Activated B cell treated with CpG ODN at 0.5 μM for 24 hours (primary cell): ENCODE measurements around the gene CRNN. TPM values are rescaled to one million over a fixed set of nuclear protein-coding genes. Genes with fewer than 3 reads are reported as not detected.

ENCODE experiments used
- ATAC-seq: fragments of 200-7000 bp; cut with Tn5 transposase; one replicate; pipeline ENCODE4 v1.10.0; 2021; ENCODE audit warnings: low read depth, mild to moderate bottlenecking, moderate library complexity
- CTCF ChIA-PET: fragments of 350-600 bp; sonication (Branson Sonifier 250); formaldehyde crosslinking; loops from one replicate; lab custom pipeline; 2021; ENCODE audit warnings: antibody characterized with exemption; lab: Charles Lee
- POLR2A ChIA-PET: fragments of 350-600 bp; sonication (Branson Sonifier 250); formaldehyde crosslinking; loops from one replicate; lab custom pipeline; 2021; ENCODE audit warnings: antibody characterized with exemption; lab: Charles Lee
- DNase-seq: peaks from one replicate; pipeline ENCODE4 v3.0.0; 2022
- H3K27ac Mint-ChIP-seq: one replicate; pipeline ENCODE4 v1.8.0; 2020; ENCODE audit warnings: mixed read lengths
- H3K27me3 Mint-ChIP-seq: one replicate; pipeline ENCODE4 v1.8.0; 2021; ENCODE audit warnings: mixed read lengths
- H3K36me3 Mint-ChIP-seq: one replicate; pipeline ENCODE4 v1.8.0; 2021; ENCODE audit warnings: low read depth, mixed read lengths
- H3K4me1 Mint-ChIP-seq: one replicate; pipeline ENCODE4 v1.8.0; 2021; ENCODE audit warnings: mixed read lengths
- H3K4me3 Mint-ChIP-seq: one replicate; pipeline ENCODE4 v1.8.0; 2020; ENCODE audit warnings: mild to moderate bottlenecking, mixed read lengths
- H3K9me3 Mint-ChIP-seq: one replicate; pipeline ENCODE4 v1.8.0; 2020; ENCODE audit warnings: mixed read lengths
- intact Hi-C: fragments of 100-400 bp; cut with micrococcal nuclease; formaldehyde crosslinking; loops from one replicate; pipeline ENCODE4 v1.15.1; 2024
- total RNA-seq: library from RNA; stranded (reverse); gene quantifications from 2 replicates; pipeline ENCODE4 v1.2.3, GENCODE V29; 2022
- TF ChIP-seq, protein P1 (sequence below): fragments of 200-600 bp; IDR thresholded peaks from one replicate; pipeline ENCODE4 v1.8.0; 2022; ENCODE audit warnings: antibody characterized with exemption, mild to moderate bottlenecking

The CRNN gene
- total RNA-seq, 1 donor from 2014 or later, result not detected

DNA sequence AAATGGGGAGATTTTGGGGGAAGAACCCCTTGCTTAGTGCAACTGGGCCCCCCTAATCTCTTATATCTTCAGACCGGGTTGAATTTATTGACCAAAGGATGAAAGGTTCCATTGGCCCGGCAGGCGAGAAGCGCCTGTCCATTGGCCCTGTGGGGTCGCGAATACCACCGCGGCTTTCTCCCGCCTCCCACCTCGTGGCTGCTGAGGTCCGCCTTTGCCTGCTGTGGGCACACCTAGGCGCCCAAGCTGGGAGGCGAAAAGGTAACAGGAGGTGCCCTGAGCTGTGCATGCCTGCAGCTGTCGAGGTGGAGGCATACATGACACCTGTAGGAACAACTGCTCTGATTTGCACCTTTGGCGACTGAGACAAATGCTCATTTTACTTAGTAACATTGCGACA, 33.1 kb downstream of the CRNN start:
- Mint-ChIP-seq H3K4me1 (no peaks in the 10 kb centered on the region), H3K27ac (no peak overlapping the region), H3K4me3 (no peak overlapping the region), H3K36me3 (no peaks in the 10 kb centered on the region), H3K27me3 (peaks cover 9% of the 10 kb centered on the region), H3K9me3 (no peaks in the 10 kb centered on the region)
- POLR2A ChIA-PET, result no interaction called here
- intact Hi-C loops, result no loop called here
- TF ChIP-seq, protein P1, sequence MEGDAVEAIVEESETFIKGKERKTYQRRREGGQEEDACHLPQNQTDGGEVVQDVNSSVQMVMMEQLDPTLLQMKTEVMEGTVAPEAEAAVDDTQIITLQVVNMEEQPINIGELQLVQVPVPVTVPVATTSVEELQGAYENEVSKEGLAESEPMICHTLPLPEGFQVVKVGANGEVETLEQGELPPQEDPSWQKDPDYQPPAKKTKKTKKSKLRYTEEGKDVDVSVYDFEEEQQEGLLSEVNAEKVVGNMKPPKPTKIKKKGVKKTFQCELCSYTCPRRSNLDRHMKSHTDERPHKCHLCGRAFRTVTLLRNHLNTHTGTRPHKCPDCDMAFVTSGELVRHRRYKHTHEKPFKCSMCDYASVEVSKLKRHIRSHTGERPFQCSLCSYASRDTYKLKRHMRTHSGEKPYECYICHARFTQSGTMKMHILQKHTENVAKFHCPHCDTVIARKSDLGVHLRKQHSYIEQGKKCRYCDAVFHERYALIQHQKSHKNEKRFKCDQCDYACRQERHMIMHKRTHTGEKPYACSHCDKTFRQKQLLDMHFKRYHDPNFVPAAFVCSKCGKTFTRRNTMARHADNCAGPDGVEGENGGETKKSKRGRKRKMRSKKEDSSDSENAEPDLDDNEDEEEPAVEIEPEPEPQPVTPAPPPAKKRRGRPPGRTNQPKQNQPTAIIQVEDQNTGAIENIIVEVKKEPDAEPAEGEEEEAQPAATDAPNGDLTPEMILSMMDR, result no peak
- ATAC-seq (no peak), DNase-seq (no peak)
- CTCF ChIA-PET, result no interaction called here

DNA sequence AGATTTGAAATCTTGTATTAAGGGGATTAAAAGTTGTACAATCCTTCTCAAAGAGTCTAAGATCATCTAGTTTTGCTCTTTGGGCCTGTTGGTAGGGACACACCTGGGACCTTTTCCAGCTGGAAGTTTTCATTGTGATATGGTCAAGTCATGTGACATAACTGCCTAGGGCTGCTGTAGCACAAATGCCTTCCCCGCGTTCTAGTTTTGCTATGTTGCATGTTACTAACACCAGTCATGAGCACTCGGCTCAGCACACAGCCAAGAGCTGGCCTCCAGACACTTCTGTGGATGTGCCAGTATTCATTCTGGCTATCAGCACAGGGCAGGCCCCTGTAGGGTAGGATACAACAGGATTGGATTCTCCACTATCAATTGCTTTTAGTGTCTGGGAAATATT, 39.6 kb downstream of the CRNN start:
- Mint-ChIP-seq H3K9me3 (peaks cover 5% of the 10 kb centered on the region), H3K4me1 (no peaks in the 10 kb centered on the region), H3K4me3 (no peak overlapping the region), H3K27me3 (peaks cover 2% of the 10 kb centered on the region), H3K27ac (no peak overlapping the region), H3K36me3 (no peaks in the 10 kb centered on the region)
- ChIA-PET POLR2A (no interaction called here), CTCF (interaction anchor here (1.0 kb wide), 1 partner anchor 9 kb away, joined by 3 read pairs; no protein-coding TSS in a partner anchor)
- intact Hi-C loops, result no loop called here
- DNase-seq, result no peak
- ATAC-seq, result no peak
- TF ChIP-seq, protein P1, result no peak

DNA sequence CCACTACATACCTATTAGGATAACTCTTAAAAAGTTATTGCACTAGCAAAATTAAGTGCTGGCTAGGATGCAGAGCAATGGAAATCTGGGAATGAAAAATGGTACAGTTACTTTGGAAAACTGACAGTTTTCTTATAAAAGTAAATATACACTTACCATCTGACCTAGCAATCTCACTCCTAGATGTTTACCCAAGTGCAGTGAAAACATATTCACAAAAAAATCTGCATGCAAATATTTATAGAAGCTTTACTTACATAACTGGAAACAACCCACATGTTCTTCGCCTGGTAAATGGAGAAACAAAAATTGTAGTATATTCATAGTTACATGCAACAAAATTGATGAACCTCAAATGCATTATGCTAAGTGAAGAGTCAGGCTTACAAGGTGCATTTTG, 41.4 kb downstream of the CRNN start:
- Mint-ChIP-seq H3K27ac (no peak overlapping the region), H3K4me3 (no peak overlapping the region), H3K9me3 (peaks cover 12% of the 10 kb centered on the region), H3K36me3 (no peaks in the 10 kb centered on the region), H3K27me3 (peaks cover 2% of the 10 kb centered on the region), H3K4me1 (no peaks in the 10 kb centered on the region)
- TF ChIP-seq, protein P1, result no peak
- intact Hi-C loops, result no loop called here
- POLR2A ChIA-PET, result no interaction called here
- CTCF ChIA-PET, result no interaction called here
- DNase-seq, result no peak
- ATAC-seq, result no peak

DNA sequence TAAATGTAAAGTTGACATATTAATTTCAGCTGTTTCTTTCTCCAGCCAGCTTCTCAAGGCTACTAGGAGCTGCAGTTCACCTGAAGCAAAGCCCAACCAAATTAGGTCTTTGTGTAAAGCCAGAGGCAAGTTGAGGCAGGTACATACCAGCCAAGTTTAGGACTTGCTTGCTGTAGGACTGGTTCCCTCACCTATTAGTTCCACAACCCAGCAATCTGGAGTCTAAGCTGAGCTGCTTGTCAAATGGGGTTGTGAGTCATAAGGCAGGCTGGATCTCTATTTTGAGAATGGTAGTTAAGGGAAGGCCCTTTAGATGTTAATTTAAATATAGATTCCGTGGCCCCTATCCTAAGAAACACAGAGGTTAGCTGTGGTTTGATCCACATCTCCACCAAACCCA, 46.6 kb downstream of the CRNN start:
- no peak for DNase-seq
- peaks cover 8% of the 10 kb centered on the region for H3K27me3 Mint-ChIP-seq
- ChIA-PET POLR2A (no interaction called here), CTCF (no interaction called here)
- H3K27ac Mint-ChIP-seq, result no peak overlapping the region
- intact Hi-C loops, result no loop called here
- no peaks in the 10 kb centered on the region for H3K36me3 Mint-ChIP-seq
- TF ChIP-seq, protein P1, result no peak
- H3K4me1 Mint-ChIP-seq, result no peaks in the 10 kb centered on the region
- no peak for ATAC-seq
- no peak overlapping the region for H3K4me3 Mint-ChIP-seq
- H3K9me3 Mint-ChIP-seq, result peaks cover 12% of the 10 kb centered on the region

DNA sequence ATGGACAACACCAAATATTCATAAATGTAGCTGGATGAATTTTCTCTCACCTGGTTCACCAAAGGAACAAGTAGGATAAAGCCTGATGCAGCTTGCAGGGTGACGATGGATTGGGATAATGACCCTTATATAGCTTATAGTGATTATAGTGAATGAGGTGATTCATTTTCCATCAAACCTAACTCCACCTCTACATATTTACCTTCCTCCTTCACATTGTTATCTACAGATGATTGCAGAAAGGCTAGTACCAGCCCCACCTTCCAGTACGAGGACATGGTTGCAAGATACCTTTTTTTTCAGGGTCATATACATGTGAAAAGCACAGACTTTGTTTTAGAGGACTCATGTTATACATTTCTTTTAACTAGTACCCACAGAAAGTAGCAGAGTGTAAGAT, 54.2 kb downstream of the CRNN start, which contains the start of gene FLG2:
FLG2 (minus strand) TSS at position 101 of the 400 bp plus-strand sequence. CDS start 1,122 bp downstream, outside the sequence.
- CTCF ChIA-PET, result no interaction called here
- Mint-ChIP-seq H3K4me1 (no peaks in the 10 kb centered on the region), H3K4me3 (no peak within 1 kb of the TSS), H3K36me3 (no peaks in the 10 kb centered on the region), H3K9me3 (no peaks in the 10 kb centered on the region), H3K27me3 (peaks cover 9% of the 10 kb centered on the region), H3K27ac (no peak within 1 kb of the TSS)
- intact Hi-C loops, result no loop called here
- no peak for ATAC-seq
- DNase-seq, result no peak
- TF ChIP-seq, protein P1, result no peak
- POLR2A ChIA-PET, result no interaction called here

Other genes starting within 250 kb of the CRNN start
- not detected in 2 replicates for gene HRNR, start 190.1 kb downstream of the CRNN start, total RNA-seq
- not detected in 2 replicates for gene FLG, start 89.0 kb downstream of the CRNN start, total RNA-seq
- not detected in 2 replicates for gene FLG2, start 54.3 kb downstream of the CRNN start, total RNA-seq
- gene LCE5A, start 96.5 kb upstream of the CRNN start, total RNA-seq, result not detected in 2 replicates
- not detected in 2 replicates for gene CRCT1, start 100.2 kb upstream of the CRNN start, total RNA-seq
- gene LCE3E, start 152.5 kb upstream of the CRNN start, total RNA-seq, result not detected in 2 replicates
- gene LCE3D, start 166.3 kb upstream of the CRNN start, total RNA-seq, result not detected in 2 replicates
- not detected in 2 replicates for gene LCE3C, start 186.0 kb upstream of the CRNN start, total RNA-seq
- not detected in 2 replicates for gene LCE3B, start 199.5 kb upstream of the CRNN start, total RNA-seq
- not detected in 2 replicates for gene LCE3A, start 208.8 kb upstream of the CRNN start, total RNA-seq
- gene LCE2D, start 249.1 kb upstream of the CRNN start, total RNA-seq, result not detected in 2 replicates